ENCODE data around the gene EXOC6. TPM values are rescaled to one million over a fixed set of nuclear protein-coding genes. Genes with fewer than 3 reads are reported as not detected.

EXOC6 gene
- total RNA-seq, 4 donors from 2014 or later: 9.7 to 760 (median 13.7) TPM

GRCh38 chr10:92969151-92969550, 120.8 kb downstream of the EXOC6 start:
- TF ChIP-seq, protein P1, sequence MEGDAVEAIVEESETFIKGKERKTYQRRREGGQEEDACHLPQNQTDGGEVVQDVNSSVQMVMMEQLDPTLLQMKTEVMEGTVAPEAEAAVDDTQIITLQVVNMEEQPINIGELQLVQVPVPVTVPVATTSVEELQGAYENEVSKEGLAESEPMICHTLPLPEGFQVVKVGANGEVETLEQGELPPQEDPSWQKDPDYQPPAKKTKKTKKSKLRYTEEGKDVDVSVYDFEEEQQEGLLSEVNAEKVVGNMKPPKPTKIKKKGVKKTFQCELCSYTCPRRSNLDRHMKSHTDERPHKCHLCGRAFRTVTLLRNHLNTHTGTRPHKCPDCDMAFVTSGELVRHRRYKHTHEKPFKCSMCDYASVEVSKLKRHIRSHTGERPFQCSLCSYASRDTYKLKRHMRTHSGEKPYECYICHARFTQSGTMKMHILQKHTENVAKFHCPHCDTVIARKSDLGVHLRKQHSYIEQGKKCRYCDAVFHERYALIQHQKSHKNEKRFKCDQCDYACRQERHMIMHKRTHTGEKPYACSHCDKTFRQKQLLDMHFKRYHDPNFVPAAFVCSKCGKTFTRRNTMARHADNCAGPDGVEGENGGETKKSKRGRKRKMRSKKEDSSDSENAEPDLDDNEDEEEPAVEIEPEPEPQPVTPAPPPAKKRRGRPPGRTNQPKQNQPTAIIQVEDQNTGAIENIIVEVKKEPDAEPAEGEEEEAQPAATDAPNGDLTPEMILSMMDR (IDR thresholded peaks at IDR 0.05; ENCODE audit: low read depth): no peak

GRCh38 chr10:92970301-92971070, 122.2 kb downstream of the EXOC6 start:
- TF ChIP-seq, protein P1 (IDR thresholded peaks at IDR 0.05; ENCODE audit: low read depth): no peak

GRCh38 chr10:92972066-92972870, 123.9 kb downstream of the EXOC6 start:
- TF ChIP-seq, protein P1 (IDR thresholded peaks at IDR 0.05; ENCODE audit: low read depth): no peak

GRCh38 chr10:92972886-92973285, 124.6 kb downstream of the EXOC6 start:
- TF ChIP-seq, protein P1 (IDR thresholded peaks at IDR 0.05; ENCODE audit: low read depth): no peak

DNA sequence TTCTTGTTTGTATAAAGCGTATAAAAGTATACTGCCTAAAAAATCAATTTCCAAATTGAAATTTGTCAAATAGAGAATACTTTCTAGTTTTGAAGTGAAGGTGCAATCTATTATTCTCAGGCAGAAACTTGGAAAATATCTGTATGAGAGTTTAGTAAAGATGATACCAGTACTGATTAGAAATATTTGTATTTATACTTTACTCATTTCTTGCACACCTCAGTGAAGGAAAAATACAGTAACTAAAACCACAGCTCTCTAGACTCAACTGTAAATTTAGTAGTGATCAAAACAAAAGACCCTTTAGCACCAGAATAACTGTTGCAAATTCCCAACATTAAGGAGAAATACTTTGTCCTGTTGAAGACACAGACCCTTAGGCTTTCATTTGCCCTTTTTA, 140.9 kb downstream of the EXOC6 start:
- TF ChIP-seq, protein P1 (IDR thresholded peaks at IDR 0.05; ENCODE audit: low read depth): no peak

DNA sequence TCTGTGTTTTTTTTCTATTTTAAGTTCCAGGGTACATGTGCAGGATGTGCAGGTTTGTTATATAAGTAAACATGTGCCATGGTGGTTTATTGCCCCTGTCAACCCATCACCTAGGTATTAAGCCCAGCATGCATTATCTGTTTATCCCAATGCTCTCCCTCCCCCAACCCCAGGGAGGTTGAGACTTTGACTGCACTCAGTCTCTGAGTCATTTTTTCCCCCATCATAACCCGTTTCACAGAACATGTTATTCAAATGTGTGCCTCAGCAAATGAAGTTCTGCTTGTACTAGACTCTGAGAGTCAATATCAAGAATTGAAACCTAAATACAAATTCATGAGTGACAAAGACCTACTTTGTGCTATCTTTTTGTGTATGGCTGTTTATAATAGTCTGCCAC, 142.3 kb downstream of the EXOC6 start:
- TF ChIP-seq, protein P1 (IDR thresholded peaks at IDR 0.05; ENCODE audit: low read depth): no peak

GRCh38 chr10:92991513-92991912, 143.2 kb downstream of the EXOC6 start:
- TF ChIP-seq, protein P1 (IDR thresholded peaks at IDR 0.05; ENCODE audit: low read depth): no peak
